K562 (cell line): Measurements from ENCODE around the gene HOXB6. TPM values are rescaled to one million over a fixed set of nuclear protein-coding genes. Genes with fewer than 3 reads are reported as not detected.

Experiments used
- ARID4B ChIP-seq: sonication (generic); formaldehyde crosslinking; IDR thresholded peaks from 2 replicates; pipeline ENCODE4 v1.8.0; 2022; ENCODE audit warnings: mild to moderate bottlenecking, missing genetic modification reagents
- CTCFL ChIP-seq: IDR thresholded peaks from 2 replicates; pipeline ENCODE4 v1.6.1; 2011; ENCODE audit warnings: borderline replicate concordance, low read depth, mild to moderate bottlenecking, moderate library complexity, low read length; ENCODE audit not compliant: insufficient read depth, poor library complexity, severe bottlenecking
- HNRNPLL ChIP-seq: fragments of 200-400 bp; formaldehyde crosslinking; IDR thresholded peaks from 2 replicates; pipeline ENCODE4 v1.6.1; 2017; ENCODE audit warnings: low read length, low read depth, mild to moderate bottlenecking; ENCODE audit not compliant: poor library complexity, severe bottlenecking
- KLF16 ChIP-seq: IDR thresholded peaks from 2 replicates; pipeline ENCODE4 v1.6.1; 2016; ENCODE audit warnings: antibody characterized with exemption
- NFIC ChIP-seq: fragments of 450-650 bp; IDR thresholded peaks from 2 replicates; pipeline ENCODE4 v1.6.1; 2017; ENCODE audit warnings: mild to moderate bottlenecking, inconsistent platforms
- SMARCA4 ChIP-seq: fragments of 450-650 bp; IDR thresholded peaks from 2 replicates; pipeline ENCODE4 v1.6.1; 2016
- SOX6 ChIP-seq: fragments of 450-650 bp; IDR thresholded peaks from 2 replicates; pipeline ENCODE4 v1.6.1; 2014; ENCODE audit warnings: mild to moderate bottlenecking
- TAF1 ChIP-seq: IDR thresholded peaks from 2 replicates; pipeline ENCODE4 v1.6.1; 2011; ENCODE audit warnings: mild to moderate bottlenecking, low read length, moderate library complexity; ENCODE audit not compliant: insufficient read depth, control insufficient read depth, severe bottlenecking; ENCODE audit errors: extremely low read depth
- TEAD2 ChIP-seq: fragments of 450-650 bp; IDR thresholded peaks from 2 replicates; pipeline ENCODE4 v1.6.1; 2016; ENCODE audit warnings: missing genetic modification characterization, control low read depth, missing compliant biosample characterization
- VEZF1 ChIP-seq: fragments of 200-800 bp; sonication (Bioruptor generic); IDR thresholded peaks from 2 replicates; pipeline ENCODE4 v1.6.1; 2017; ENCODE audit warnings: missing genetic modification characterization, missing compliant biosample characterization
- ZBTB11 ChIP-seq, 3 experiments: fragments of 200-800 bp in 1 of 3; fragments of 250-450 bp in 1 of 3; fragments of 450-650 bp in 1 of 3; sonication (Bioruptor Pico) in 1 of 3; sonication (Bioruptor generic) in 1 of 3; formaldehyde crosslinking in 1 of 3; IDR thresholded peaks; 2 replicates each; pipeline versions ENCODE4 v1.6.1 to v1.8.0; 2016 to 2022; ENCODE audit warnings: mild to moderate bottlenecking in 2 of 3, missing genetic modification characterization in 2 of 3, missing compliant biosample characterization in 1 of 3, moderate library complexity in 1 of 3
- ZFX ChIP-seq: sonication (generic); formaldehyde crosslinking; IDR thresholded peaks from 2 replicates; pipeline ENCODE4 v1.8.0; 2022; ENCODE audit warnings: mild to moderate bottlenecking, missing genetic modification reagents, moderate library complexity
- ZNF347 ChIP-seq: fragments of 450-650 bp; formaldehyde crosslinking; IDR thresholded peaks from 2 replicates; pipeline ENCODE4 v1.4.0; 2020; ENCODE audit warnings: low read depth, mild to moderate bottlenecking, moderate library complexity
- polyA plus RNA-seq, 8 experiments: library from polyadenylated mRNA; depleted of rRNA in 4 of 8; stranded (reverse) in 5 of 8; unstranded in 3 of 8; fragments of >200 nt; fragmentation: Nextera tagmentation in 2 of 8; fragmentation: Illumina TruSeq in 1 of 8; extraction: Ambion mirVana in 2 of 8; extraction: Trizol in 1 of 8; gene quantifications; 2 replicates each; pipeline versions ENCODE4 v1.2.1 to v1.2.3, GENCODE V29; 2011 to 2014; ENCODE audit warnings: inconsistent platforms in 1 of 8, missing spikeins in 1 of 8
- total RNA-seq, 7 experiments: library from RNA; depleted of rRNA in 6 of 7; stranded (reverse); fragments of >200 nt in 6 of 7; fragmentation: Illumina TruSeq in 2 of 7; extraction: Trizol in 2 of 7; gene quantifications; 2 replicates each; pipeline versions ENCODE4 v1.2.1 to v1.2.3, GENCODE V29; 2011 to 2021; ENCODE audit warnings: low replicate concordance in 1 of 7

Gene HOXB6
- total and polyA plus RNA-seq, 9 of the 15 experiments (the other 6 are each of a cell fraction or from before 2014, with no cell fraction given), result 1.2 to 14.8 (median 4.9) TPM

- no peak for TF ChIP-seq ARID4B (CRISPR knock-in tag)
- TF ChIP-seq CTCFL, result no peak
- TF ChIP-seq SMARCA4, result peak; percentile 64; the same call in 1 of the 2 replicates
- no peak; the same call in 1 of the 2 replicates for TF ChIP-seq NFIC
- peak; percentile 52 for TF ChIP-seq HNRNPLL
- TF ChIP-seq TEAD2, result peak; percentile 21; the same call in 1 of the 2 replicates
- TF ChIP-seq SOX6, result peak; percentile 94
- peak; percentile 76 for TF ChIP-seq TAF1
- TF ChIP-seq ZBTB11 (CRISPR knock-in tag; IDR thresholded peaks at IDR 0.05), result peak in 1 of 3 experiments; percentile 86; a peak in 2 of 6 replicates
- TF ChIP-seq VEZF1 (CRISPR knock-in tag), result peak; percentile 100
- TF ChIP-seq KLF16, result peak; percentile 79
- no peak for TF ChIP-seq ZNF347 (CRISPR knock-in tag)
- TF ChIP-seq ZFX (CRISPR knock-in tag), result peak; percentile 58
Measured at GRCh38 chr17:48626245-48627117, 21.7 kb upstream of the HOXB6 start, which contains the start of gene HOXB9 (continued).
